ENCODE measurements around the gene GALNT15. TPM values are rescaled to one million over a fixed set of nuclear protein-coding genes. Genes with fewer than 3 reads are reported as not detected.

Gene GALNT15
- total RNA-seq, 1 donor from 2014 or later, result 0.40 TPM

DNA sequence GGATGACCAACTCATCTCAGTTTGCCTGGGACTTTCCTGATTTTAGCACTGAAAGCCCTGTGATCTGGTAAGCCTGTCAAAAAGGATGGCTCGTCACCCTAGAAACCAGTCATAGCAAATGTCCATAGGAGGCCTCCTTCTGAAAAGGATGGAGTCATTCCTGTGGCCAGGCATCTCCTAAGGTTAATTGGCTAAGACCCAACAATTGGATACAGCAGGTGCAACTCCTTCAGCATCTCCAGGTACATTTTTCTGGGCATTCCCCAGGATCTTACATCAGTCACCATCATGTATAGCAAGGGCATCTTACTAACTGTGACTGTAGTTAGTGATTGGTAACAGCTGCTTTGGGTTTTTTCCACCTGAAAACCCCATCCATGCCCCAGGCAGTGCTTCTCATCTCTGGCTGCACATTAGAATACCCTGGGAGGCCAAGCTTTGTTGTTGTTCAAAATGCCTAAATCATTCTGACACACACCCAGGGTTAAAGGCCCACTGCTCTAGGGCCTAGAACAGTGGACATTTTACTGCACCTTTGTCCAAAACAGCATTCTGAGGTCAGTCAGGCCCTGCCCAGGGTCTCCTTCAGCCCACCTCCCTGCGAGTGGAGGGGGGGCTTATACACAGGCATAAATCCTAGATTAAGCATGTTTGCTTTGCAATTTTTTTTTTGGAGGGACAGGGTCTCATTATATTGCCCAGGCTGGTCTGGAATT, 28.3 kb upstream of the GALNT15 start:
- peaks cover 26% of the 10 kb centered on the region for H3K4me1 Mint-ChIP-seq (ENCODE audit: low read depth)

GRCh38 chr3:16147220-16147994, 27.1 kb upstream of the GALNT15 start:
- TF ChIP-seq, protein P1, sequence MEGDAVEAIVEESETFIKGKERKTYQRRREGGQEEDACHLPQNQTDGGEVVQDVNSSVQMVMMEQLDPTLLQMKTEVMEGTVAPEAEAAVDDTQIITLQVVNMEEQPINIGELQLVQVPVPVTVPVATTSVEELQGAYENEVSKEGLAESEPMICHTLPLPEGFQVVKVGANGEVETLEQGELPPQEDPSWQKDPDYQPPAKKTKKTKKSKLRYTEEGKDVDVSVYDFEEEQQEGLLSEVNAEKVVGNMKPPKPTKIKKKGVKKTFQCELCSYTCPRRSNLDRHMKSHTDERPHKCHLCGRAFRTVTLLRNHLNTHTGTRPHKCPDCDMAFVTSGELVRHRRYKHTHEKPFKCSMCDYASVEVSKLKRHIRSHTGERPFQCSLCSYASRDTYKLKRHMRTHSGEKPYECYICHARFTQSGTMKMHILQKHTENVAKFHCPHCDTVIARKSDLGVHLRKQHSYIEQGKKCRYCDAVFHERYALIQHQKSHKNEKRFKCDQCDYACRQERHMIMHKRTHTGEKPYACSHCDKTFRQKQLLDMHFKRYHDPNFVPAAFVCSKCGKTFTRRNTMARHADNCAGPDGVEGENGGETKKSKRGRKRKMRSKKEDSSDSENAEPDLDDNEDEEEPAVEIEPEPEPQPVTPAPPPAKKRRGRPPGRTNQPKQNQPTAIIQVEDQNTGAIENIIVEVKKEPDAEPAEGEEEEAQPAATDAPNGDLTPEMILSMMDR (IDR thresholded peaks at IDR 0.05), result no peak
- Mint-ChIP-seq H3K9me3 (ENCODE audit: low read depth) (peaks cover 7% of the 10 kb centered on the region), H3K4me3 (ENCODE audit: unreplicated experiment) (no peak overlapping the region), H3K36me3 (ENCODE audit: low read depth) (no peaks in the 10 kb centered on the region), H3K4me1 (ENCODE audit: low read depth) (peaks cover 29% of the 10 kb centered on the region), H3K27me3 (ENCODE audit: low read depth) (no peaks in the 10 kb centered on the region), H3K27ac (ENCODE audit: unreplicated experiment) (no peak overlapping the region)
- no peak for DNase-seq (ENCODE audit: low spot score)

More for the DNA sequence above, 28.3 kb upstream of the GALNT15 start:
- H3K4me3 Mint-ChIP-seq (ENCODE audit: unreplicated experiment), result no peak overlapping the region
- no peaks in the 10 kb centered on the region for H3K36me3 Mint-ChIP-seq (ENCODE audit: low read depth)
- H3K27ac Mint-ChIP-seq (ENCODE audit: unreplicated experiment), result no peak overlapping the region
- no peaks in the 10 kb centered on the region for H3K27me3 Mint-ChIP-seq (ENCODE audit: low read depth)
- no peak for DNase-seq (ENCODE audit: low spot score)
- peaks cover 5% of the 10 kb centered on the region for H3K9me3 Mint-ChIP-seq (ENCODE audit: low read depth)
- TF ChIP-seq, protein P1 (IDR thresholded peaks at IDR 0.05), result no peak

DNA sequence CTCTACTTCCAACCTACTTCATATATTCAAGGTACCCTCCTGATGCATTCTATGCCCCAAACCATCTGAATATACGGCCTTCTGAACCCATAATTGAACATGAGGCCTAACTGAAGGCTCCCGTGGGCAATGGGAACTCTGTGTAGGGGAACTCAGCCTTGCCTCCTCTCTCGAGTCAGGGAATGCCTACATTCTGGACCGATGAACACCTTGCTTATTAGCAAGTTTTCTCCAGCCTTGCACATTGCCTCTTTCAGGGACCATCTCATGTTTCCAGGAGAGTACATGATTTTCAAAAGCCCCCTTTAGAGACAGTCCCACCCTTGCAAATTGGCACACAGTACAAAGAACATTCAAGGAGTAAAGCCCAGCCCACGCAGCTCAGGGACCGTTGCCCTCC, 26.3 kb upstream of the GALNT15 start:
- DNase-seq (ENCODE audit: low spot score), result no peak
- Mint-ChIP-seq H3K36me3 (ENCODE audit: low read depth) (no peaks in the 10 kb centered on the region), H3K9me3 (ENCODE audit: low read depth) (peaks cover 10% of the 10 kb centered on the region), H3K4me1 (ENCODE audit: low read depth) (peaks cover 29% of the 10 kb centered on the region), H3K4me3 (ENCODE audit: unreplicated experiment) (no peak overlapping the region), H3K27me3 (ENCODE audit: low read depth) (no peaks in the 10 kb centered on the region), H3K27ac (ENCODE audit: unreplicated experiment) (no peak overlapping the region)
- TF ChIP-seq, protein P1 (IDR thresholded peaks at IDR 0.05), result no peak

- H3K27me3 Mint-ChIP-seq (ENCODE audit: low read depth), result no peaks in the 10 kb centered on the region
- H3K36me3 Mint-ChIP-seq (ENCODE audit: low read depth), result no peaks in the 10 kb centered on the region
- H3K9me3 Mint-ChIP-seq (ENCODE audit: low read depth), result peaks cover 9% of the 10 kb centered on the region
- H3K4me1 Mint-ChIP-seq (ENCODE audit: low read depth), result peaks cover 29% of the 10 kb centered on the region
- no peak for DNase-seq (ENCODE audit: low spot score)
- no peak overlapping the region for H3K4me3 Mint-ChIP-seq (ENCODE audit: unreplicated experiment)
- TF ChIP-seq, protein P1 (IDR thresholded peaks at IDR 0.05), result no peak
- H3K27ac Mint-ChIP-seq (ENCODE audit: unreplicated experiment), result peak overlapping the region; percentile 69
Measured at GRCh38 chr3:16148783-16149182, 25.7 kb upstream of the GALNT15 start.

- TF ChIP-seq, protein P1 (IDR thresholded peaks at IDR 0.05), result no peak
- H3K27ac Mint-ChIP-seq (ENCODE audit: unreplicated experiment), result no peak overlapping the region
- no peaks in the 10 kb centered on the region for H3K36me3 Mint-ChIP-seq (ENCODE audit: low read depth)
- no peaks in the 10 kb centered on the region for H3K27me3 Mint-ChIP-seq (ENCODE audit: low read depth)
- H3K4me3 Mint-ChIP-seq (ENCODE audit: unreplicated experiment), result no peak overlapping the region
- no peak for DNase-seq (ENCODE audit: low spot score)
- peaks cover 23% of the 10 kb centered on the region for H3K4me1 Mint-ChIP-seq (ENCODE audit: low read depth)
- peaks cover 15% of the 10 kb centered on the region for H3K9me3 Mint-ChIP-seq (ENCODE audit: low read depth)
Measured at GRCh38 chr3:16150285-16150684, 24.2 kb upstream of the GALNT15 start.

Data from chondrocyte (in vitro differentiated cells).